SH-SY5Y (cell line): Measurements from ENCODE around the gene CHRND.

ENCODE experiments used
- GATA2 ChIP-seq: IDR thresholded peaks from 2 replicates; pipeline ENCODE4 v1.6.1; 2011; ENCODE audit warnings: mild to moderate bottlenecking, low read depth, low read length
- GATA3 ChIP-seq: IDR thresholded peaks from 2 replicates; pipeline ENCODE4 v1.6.1; 2011; ENCODE audit warnings: low read depth, mild to moderate bottlenecking, low read length, moderate library complexity

GRCh38 chr2:232551250-232551638 is 25.3 kb downstream of the CHRND start:
- no peak for TF ChIP-seq GATA2
- no peak for TF ChIP-seq GATA3
